GM12892 (cell line): ENCODE measurements around the gene TEX50.

Source experiments
- POLR2AphosphoS5 ChIP-seq: IDR thresholded peaks from 2 replicates; pipeline ENCODE4 v1.6.1; 2011; ENCODE audit warnings: low read depth, low read length, control low read depth
- TAF1 ChIP-seq: IDR thresholded peaks from 2 replicates; pipeline ENCODE4 v1.6.1; 2011; ENCODE audit warnings: low read depth, mild to moderate bottlenecking, control low read depth, low read length, borderline replicate concordance

DNA sequence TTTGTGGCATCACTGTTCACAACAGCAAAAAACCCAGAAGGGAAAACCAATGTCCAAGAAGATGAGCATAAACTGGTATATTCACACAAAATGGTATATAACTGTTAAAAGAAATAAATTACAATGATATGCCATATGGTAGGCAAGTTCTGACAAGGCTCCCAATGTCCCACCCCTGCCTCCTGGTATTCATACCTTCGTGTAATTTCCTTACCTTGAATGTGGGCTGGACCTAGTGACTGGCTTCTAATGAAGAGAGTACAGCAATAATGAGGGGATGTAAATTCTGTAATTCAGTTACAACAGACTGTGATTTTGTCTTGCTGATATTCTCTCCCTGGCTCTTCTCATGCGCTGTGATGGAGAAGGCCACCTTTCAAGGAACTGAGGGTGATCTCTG is 25.2 kb downstream of the TEX50 start:
- TF ChIP-seq TAF1 (no peak), POLR2AphosphoS5 (no peak)
